ENCODE data around the gene NF1. TPM values are rescaled to one million over a fixed set of nuclear protein-coding genes. Genes with fewer than 3 reads are reported as not detected.
"Not testable (repeated sequence)": the region's sequence is repeated elsewhere in the genome, so short reads cannot be mapped to it uniquely, and the experiment has no call there.

Gene NF1
- polyA plus RNA-seq, 3 donors, result 36.5 to 52.8 (median 43.2) TPM

DNA sequence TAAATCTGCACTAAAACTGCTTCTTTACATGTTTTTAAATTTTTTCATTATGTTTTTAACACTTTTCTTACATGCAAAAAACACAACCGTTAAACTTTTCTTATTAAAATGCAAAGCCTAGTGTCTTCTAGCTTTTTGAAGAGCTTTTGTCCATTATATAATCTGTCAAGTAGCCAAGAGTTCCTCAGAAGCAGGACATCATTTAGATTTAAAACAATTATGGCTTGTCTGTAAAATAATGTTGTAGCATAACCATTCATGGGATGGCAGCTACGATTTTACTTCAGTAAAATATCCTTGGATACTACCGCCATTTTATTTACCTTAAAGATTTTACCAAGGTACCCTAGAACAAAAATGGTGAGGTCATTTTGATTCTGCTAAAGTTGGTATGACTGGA lies 199.5 kb downstream of the NF1 start:
- DNase-seq, result no peak

DNA sequence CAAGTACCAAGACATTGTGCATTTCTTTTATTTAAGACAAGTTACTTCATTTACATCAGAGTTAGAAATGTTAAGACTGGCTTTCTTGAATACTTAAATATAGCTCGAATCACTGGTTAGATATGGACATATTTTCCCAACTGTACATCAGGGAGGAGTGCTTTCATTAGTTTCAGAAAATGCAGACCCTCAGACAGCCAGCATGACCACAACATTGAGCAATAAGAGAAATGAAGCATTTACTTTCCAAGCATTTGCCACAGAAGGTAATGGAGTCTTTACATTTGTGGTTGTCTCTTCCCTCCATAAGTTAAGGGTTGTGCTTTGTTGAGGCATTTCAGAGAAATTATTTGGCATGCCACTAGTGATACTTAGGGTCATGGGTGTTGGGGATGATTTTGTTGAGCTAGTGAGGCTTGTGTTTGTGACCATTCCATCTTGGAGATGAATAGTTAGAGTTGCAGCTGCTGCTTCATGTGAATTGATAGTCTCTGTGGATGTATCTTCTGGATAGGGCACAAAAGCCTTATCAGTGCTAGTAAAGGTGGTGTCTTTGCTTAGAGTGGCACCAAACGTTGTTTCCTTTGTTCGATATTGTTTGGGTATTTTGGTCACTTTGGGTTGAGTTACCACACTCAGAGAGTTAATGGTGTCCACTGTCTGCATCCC lies 200.2 kb downstream of the NF1 start:
- no peak for DNase-seq

DNA sequence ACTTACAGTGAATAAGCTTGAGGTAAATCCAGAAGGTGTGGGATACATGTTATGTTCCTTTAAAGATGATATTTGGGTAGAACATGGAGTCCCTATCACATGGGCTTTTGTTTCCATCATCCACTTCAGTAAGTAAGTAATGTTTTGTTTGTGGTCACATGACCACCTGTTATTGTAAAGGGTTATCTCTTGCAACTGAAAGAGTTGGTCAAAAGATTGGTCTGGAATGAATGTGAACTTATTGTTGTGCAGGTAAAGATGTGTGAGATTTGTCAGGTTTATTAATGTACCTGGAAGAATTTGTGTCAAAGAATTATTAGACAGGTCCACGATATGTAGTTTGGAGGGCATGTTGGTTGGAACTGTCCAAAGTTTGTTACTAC lies 200.7 kb downstream of the NF1 start:
- no peak for DNase-seq

DNA sequence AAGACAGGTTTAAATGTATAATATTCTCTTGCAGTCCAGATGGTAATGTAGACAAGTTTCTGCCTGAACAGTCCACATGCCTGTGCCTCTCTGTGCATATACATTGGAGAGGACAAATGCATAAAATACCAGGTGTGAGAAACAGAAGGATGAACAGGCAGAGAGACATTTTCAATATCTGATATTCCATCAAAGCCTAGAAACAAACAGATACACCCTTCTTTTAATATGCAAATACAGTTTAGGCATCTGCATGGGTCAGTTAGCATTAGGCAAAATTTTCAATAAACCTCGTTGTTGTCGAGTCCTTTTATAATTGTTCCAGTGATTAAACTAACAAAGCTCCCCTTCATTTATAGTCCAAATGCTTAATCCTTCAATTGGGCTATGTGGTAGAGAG lies 201.4 kb downstream of the NF1 start:
- DNase-seq, result no peak

DNA sequence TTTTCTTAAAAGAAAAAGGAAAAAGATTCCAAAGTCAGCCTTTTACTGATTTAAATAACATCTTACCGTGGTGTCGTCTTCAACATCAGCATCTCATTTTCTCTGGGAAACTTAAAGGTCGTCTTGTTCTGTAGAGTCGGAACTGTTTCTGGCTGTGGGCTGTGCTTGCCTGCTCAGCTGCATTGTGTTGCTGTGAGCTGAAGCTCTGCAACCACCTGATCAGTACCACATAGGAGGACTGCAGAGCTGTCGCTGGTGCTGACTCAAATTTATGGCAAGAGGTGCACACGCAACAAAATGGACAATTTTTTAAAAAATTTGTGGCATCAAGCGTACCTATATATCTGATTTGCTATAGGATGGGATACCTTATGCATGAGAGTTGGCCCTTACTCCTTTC lies 202.3 kb downstream of the NF1 start, which contains the start of gene OMG:
Gene OMG, minus strand, starts transcription at position 150 of the 400 bp plus-strand sequence. CDS start 908 bp downstream, outside the sequence.
- DNase-seq, result no peak

DNA sequence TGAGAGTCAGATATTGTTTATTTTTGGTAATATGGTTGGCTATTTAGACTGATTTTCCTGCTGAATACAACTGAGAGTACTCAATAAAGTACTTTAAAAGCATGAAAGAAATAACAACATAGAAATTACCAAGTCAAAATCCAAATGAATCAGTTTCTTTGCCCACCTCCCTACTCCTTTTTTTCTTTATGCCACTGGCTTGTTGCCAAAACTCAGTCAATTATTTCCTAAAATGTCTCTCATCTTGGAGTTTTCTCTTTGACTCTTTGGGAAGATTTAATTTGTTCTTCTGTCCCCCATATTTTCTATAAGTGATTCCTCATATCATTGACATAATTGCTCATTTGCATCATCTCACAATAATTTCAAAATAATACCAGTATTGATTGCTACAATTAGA lies 204.8 kb downstream of the NF1 start:
- no peak for DNase-seq

DNA sequence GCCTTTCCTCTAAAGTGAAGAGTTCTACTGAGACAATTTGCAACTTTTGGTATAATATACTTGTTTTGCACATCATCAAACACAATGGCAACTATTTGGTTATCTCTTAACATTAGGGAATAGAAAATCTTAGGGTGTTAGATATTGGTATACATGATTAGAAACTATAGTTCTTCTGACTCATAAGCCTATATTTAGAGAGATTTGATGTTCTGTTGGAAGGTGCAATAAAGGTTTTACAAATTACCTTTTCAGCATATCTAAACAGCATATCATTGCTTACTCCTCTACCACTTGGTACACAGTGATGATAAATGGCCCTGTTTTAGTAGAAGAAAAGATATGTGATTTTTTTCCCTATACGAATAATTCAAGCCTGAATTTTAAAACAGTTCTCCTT lies 212.9 kb downstream of the NF1 start:
- no peak for DNase-seq

DNA sequence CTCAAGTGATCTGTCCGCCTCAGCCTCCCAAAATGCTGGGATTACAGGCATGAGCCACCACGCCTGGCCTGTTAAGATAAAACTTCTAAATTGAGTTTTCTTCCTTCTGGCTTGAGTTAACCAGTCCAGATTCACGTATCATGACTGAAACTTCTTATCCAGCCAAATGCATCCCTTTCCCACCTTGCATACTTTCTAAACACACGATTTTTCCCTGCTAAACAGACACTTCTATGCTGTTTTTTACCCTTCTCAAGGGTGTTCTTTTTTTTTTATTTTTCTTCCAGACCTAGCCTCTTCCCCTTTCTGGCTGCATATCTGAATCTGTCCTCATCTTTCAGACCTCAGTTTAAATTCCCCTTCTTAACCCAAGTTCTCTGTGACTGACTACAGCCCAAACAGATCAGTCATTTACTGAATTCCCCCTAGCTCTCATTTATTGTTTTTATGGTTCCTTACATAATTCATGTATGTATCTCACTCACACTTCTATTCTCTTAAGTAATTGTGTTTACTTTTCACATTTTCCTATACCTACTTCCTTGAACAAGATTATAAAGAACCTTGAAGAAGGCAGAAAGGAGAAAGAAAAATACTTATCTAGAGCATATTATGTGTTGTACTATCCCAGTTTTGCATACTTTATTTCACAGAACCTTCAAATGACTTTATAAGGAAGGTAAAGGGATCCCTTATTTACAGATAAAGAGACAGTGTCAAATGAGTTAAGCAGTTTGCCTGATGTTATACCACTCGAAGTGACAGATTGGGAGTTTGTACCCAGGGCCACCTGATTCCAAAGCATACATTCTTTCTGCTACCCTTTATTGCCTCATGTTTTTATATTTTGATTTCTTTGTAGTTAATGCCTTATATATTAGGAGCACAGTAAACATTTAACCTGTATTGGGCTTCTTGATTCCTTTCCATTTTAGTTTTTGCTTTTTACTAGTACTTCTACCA lies 213.9 kb downstream of the NF1 start:
- no peak for DNase-seq

DNA sequence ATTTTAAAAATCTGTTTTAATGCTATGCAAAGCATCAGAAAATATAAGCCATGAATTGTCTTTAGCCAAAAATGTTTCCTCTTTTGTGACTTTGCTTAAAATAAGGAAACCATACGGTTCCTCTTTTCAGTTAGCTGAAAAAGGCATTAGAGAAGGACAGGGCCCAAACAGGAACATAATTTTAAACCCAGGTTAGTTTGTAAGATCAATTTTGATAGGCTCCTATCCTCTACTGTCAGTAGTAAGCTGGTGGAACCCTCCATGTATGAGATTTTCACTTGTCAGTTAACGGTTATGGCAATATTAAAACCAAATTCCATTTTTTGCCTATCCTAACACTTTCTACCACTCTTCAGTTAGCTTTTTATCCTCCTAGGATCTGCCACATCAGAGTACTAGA lies 214.8 kb downstream of the NF1 start:
- DNase-seq, result no peak

DNA sequence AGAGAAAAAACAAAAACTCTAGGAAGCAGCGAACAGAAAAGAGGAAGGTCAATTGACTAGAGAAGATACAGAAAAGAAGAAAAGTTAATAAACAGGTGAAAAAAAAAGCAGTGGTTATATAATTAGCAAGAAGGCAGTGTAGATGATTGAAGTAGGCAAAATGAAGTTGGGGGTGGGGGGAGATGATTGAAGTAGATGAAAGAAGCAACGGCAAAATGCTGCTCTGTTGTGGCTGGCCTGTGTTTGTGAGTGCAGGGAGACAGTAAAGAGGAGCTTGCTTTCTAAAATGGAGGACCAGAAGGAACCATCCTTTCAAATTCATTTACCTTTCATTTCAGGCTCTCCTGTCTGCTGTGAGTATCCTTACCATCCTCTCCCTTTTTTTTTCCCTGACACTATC lies 215.5 kb downstream of the NF1 start:
- DNase-seq, result no peak

DNA sequence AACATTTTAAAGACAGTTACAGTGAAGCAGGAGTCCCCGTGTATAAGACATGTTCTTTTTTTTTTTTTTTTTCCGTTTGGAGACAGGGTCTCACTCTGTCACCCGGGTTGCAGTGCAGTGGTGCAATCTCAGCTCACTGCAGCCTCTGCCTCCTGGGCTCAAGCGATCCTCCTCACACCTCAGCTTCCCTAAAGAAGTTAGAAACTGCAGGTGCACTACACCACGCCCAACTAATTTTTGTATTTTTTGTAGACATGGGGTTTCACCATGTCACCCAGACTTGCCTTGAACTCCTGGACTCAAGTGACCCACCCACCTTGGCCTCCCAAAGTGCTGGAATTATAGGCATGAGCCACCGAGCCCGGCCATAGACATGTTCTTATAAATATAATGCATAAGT lies 216.1 kb downstream of the NF1 start:
- no peak for DNase-seq

DNA sequence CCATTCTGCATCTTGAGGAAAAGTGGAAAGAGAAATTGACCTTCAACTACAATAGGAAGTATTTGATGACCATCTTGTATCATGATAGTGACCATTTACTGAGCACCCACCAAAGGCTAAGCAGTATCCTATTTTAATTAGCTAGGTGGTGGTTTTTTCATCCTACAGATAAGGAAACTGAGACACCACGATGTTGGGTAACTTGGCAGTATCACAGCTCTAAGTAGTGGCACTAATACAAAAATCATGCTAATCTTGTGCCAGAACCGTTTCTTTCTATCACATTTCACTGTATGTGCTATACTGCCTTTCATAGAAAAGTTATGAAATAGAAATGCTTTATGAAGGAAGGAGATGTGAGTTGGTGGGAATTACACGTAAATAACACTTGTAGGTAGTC lies 216.7 kb downstream of the NF1 start:
- DNase-seq, result no peak

DNA sequence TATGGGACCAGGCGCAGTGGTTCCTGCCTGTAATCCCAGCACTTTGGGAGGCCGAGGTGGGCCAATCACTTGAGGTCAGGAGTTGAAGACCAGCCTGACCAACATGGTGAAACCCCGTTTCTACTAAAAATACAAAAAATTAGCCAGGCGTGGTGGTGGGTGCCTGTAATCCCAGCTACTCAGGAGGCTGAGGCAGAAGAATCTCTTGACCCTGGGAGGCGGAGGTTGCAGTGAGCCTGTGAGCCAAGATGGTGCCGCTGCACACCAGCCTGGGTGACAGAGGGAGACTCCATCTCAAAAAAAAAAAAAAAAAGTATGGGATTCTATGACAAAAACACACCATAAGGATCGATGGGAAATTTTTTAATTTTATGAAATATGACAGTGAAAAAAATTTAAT lies 217.4 kb downstream of the NF1 start:
- DNase-seq, result not testable (repeated sequence)

DNA sequence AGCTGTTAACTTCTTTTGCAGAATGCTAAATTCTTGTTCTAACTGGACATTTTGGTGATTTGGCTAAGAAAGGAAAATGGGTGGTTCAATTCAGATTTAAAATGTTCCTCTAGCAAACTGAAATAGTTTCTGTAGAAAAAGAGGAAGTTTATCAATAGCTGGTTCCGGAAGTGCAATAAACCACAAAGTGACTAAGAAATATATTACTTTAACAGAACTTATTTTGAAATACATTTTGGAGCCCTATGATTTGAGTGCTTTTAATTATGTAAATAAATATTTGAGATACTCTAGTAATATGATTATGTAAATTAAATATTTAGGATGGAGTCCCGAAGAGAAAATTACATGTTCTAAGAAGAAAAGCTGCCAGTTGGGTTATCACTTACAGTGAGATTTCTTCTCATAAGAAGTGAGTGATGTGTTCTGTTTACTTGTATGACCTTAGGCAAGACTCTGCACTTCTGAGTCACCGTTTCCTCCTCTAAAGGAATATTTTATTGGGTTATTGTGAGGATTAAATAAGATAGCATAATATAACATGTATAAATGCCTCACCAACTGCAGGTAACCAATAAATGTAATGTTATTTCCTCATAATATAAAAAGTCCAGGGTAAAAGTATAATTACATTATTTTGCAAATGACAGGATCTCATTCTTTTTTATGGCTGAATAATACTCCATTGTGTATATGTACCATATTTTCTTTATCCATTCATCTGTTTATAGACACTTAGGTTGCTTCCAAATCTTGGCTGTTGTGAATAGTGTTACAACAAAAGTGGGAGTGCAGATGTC lies 219.4 kb downstream of the NF1 start, which contains the start of gene EVI2B:
Gene EVI2B, minus strand, starts transcription at position 73 of the 800 bp plus-strand sequence. CDS start 8,445 bp downstream, outside the sequence.
- DNase-seq, result no peak

DNA sequence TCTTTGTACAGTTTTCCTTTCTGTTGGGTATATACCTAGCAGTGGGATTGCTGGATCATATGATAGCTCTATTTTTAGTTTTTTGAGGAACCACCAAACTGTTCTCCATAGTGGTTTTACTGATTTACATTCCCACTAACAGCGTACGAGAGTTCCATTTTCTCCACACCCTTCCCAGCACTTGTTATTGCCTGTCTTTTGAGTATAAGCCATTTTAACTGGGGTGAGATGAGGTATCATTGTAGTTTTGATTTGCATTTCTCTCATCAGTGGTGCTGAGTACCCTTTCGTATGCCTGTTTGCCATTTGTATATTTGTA lies 220.0 kb downstream of the NF1 start:
- no peak for DNase-seq

DNA sequence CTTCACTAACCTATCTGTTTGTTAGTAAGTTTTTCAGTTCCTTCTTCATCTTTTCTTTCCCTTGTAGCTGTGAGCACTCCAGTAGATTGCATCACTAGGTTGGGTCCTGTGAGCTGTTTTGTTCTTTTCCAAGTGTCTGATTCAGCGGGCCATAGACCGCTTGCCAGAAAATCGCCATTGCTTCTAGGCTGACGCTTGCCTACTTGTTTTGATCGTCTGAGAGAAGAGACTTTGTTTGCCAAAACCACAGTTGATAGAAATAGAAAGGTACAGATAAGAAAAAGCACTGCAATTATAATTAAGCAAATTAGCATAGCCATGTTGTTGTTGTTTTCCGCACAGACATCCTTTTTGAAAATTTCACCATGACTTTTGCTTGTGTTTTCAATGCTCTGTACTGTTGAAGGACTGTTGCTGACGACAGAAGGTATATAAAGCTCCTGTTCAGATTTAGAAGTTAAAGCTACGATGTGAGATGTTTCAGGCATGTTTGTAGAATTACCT lies 223.6 kb downstream of the NF1 start:
- no peak for DNase-seq

DNA sequence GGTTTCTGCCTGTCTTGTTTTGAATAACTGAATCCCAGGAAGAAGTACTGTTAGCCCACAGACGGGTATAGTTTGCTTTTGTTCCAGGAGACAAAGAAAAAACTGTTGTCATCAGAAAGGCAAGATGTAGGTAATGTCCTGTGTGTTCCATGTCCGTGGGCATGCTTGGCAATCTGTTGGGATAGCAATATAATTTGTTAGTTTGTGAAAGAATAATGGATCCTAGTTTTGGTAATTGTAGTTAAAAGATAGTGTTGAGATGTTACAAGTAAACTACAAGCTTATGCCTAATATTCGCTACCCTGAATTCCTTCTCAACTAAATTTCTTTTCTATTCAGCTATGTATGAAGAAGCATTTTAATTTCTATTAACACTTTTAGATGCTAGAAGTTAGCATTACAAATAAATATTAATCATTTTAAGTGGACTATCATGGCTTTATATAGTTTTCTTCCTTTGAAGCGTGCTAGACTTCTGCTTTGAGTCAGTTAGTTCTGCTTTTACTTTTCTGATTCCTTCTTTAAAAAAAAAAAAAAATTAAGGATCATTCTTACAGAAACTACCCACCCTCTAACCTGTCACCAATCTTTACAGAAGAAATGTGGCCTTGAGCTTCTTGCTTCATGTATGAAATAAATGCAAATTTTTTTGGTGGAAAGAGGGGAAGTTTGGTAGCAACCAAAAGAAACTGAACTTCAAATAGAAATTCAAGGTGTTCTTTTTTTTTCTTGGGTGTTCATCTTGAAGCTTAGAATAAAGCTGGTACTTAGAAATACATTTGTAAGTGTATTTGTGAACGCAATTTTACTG lies 224.3 kb downstream of the NF1 start:
- DNase-seq, result no peak

DNA sequence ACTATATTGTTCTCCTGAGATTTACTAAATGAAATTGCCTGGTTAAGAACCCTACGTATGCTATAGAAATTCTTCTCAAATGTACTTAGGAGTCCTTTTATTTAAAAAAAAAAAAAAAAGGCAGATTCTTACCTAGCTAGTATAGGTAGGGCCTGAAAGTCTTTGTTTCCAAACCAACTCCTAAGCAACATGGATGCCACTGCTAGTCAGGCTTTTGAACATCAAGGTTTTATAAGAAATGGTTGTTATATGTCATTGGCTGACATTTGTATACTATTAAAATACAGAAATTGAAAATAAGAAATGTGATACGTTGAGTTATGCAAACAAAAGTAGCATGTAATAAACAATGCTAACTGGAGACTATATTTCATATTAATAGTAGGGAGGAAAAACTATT lies 225.5 kb downstream of the NF1 start:
- DNase-seq, result no peak

DNA sequence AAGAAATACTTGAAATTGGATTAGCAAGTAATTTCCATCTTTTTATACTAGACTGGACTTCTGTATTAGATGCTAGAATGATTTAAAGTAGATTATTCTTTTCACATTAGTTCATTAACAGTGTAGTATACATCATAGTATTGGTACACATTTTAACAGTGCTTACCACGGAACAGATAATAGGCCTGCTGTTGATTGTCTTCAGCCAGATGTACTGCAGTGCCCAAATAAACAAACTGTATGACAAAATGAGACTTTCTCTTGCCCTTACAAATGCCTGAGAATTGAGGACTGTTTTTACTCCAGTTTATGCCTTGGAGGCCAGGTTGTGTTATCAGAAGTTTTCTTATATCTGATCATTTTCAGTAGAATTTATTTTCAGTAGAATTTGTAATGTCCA lies 226.0 kb downstream of the NF1 start:
- no peak for DNase-seq

DNA sequence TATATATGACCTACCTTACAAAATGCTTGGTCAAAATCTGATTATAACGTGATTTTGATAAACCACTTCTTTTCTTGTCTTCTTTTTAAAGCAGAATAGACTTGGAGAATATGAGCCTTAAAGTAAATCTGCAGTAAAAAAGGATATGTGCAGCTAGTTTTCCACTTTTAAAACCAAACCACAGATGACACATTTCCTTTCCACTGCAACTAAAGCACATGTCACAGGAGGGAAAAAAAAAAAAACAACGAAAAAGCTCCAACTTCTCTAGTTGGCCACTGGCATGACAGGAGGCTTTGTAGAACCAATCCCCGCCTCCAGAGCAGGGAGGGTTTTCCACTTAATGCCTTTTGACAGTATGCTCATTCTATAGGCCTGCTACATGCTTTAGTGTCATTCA lies 226.7 kb downstream of the NF1 start, which contains the start of gene EVI2A:
Gene EVI2A, minus strand, starts transcription at position 142 of the 400 bp plus-strand sequence. CDS start 2,609 bp downstream, outside the sequence.
- no peak for DNase-seq

DNA sequence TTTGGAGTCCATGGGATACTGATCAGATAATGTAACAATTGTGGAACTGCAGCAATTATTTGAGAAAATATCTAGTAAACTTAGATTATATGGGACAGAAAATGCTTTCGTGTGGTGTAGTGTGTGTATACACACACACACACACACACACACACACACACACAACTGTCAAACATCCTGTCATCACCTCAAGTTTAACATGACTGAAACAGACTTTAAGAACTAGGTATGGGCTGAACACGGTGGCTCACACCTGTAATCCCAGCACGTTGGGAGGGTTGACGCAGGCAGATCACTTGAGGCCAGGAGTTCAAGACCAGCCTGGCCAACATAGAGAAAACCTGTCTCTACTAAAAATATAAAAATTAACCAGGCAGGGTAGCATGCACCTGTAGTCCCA lies 227.2 kb downstream of the NF1 start:
- DNase-seq, result no peak
